Measurements from ENCODE around the gene FYB2.

Gene FYB2

DNA sequence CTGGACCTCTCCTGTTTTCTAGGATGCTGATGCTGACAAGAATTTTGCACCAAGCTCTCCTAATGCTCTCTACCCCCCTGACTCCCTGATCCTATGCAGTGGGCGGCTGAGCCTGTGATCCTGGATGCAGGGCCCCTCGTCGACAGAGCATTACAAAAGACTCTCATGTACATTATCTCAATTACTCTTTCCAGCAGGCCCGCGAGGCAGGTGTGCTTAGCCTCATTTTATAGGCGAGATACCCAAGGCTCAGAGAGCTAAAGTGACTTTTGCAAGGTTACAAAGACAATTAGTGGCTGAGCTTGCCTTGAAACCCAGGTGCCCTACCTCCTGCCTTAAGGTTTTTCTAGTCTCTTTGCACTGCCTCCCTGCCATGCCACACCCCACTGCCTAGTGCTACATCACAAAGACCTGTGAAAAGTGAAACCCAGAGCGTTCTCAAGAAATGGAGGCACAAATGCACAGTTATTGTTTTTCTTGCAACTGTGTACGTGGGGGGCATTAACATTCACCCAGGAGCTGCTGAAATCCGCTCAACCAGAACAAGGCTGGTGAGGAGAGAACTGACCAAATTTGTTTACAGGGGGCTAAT, 25.4 kb upstream of the FYB2 start:
- Histone ChIP-seq H3K4me2 (ENCODE audit: low read length) (no peak overlapping the region), H3K9me2 (replicated peaks; ENCODE audit: control insufficient read depth, low read length) (no peaks in the 10 kb centered on the region), H3K79me2 (ENCODE audit: control insufficient read depth, low read length) (no peaks in the 10 kb centered on the region), H3K27me3 (ENCODE audit: control insufficient read depth, low read length) (no peaks in the 10 kb centered on the region), H3F3A (ENCODE audit: control insufficient read depth, insufficient read depth) (no peaks in the 10 kb centered on the region), H3K4me3 (ENCODE audit: low read length) (no peak overlapping the region), H3K27ac (ENCODE audit: low read depth, low read length) (no peak overlapping the region), H3K36me3 (ENCODE audit: control insufficient read depth, low read length) (no peaks in the 10 kb centered on the region), H3K9me3 (ENCODE audit: control insufficient read depth, insufficient read depth, low read length) (no peaks in the 10 kb centered on the region), H4K20me1 (ENCODE audit: control insufficient read depth, insufficient read depth, low read depth, low read length) (no peaks in the 10 kb centered on the region), H3K4me1 (ENCODE audit: control insufficient read depth, low read length) (no peaks in the 10 kb centered on the region)
- TF ChIP-seq, protein P1, sequence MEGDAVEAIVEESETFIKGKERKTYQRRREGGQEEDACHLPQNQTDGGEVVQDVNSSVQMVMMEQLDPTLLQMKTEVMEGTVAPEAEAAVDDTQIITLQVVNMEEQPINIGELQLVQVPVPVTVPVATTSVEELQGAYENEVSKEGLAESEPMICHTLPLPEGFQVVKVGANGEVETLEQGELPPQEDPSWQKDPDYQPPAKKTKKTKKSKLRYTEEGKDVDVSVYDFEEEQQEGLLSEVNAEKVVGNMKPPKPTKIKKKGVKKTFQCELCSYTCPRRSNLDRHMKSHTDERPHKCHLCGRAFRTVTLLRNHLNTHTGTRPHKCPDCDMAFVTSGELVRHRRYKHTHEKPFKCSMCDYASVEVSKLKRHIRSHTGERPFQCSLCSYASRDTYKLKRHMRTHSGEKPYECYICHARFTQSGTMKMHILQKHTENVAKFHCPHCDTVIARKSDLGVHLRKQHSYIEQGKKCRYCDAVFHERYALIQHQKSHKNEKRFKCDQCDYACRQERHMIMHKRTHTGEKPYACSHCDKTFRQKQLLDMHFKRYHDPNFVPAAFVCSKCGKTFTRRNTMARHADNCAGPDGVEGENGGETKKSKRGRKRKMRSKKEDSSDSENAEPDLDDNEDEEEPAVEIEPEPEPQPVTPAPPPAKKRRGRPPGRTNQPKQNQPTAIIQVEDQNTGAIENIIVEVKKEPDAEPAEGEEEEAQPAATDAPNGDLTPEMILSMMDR (IDR thresholded peaks at IDR 0.05; ENCODE audit: low read depth, low read length, poor library complexity, severe bottlenecking): no peak
- no peak for TF ChIP-seq EZH2phosphoT487 (IDR thresholded peaks at IDR 0.05; ENCODE audit: borderline replicate concordance, low read length)

DNA sequence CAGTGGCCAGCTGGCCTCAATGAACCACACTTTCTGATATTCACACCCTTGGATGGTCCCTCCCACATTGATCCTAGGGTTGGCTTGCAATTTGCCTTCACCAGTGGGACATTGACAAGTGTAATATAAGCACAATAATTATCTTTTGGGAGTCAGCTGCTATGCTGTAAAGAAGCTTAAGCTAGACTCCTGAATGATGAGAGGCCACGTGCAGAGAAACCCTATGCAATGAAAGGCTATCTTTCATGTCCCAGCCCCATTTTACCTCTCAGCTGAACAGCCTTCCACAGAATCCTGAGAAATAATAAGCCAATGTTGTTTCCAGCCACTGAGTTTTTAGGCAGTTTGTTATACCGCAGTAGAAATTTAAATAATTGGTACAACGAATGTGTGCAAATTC, 24.3 kb upstream of the FYB2 start:
- H3K9me3 ChIP-seq (ENCODE audit: control insufficient read depth, insufficient read depth, low read length): no peaks in the 10 kb centered on the region
- no peak for TF ChIP-seq EZH2phosphoT487 (IDR thresholded peaks at IDR 0.05; ENCODE audit: borderline replicate concordance, low read length)
- TF ChIP-seq, protein P1 (IDR thresholded peaks at IDR 0.05; ENCODE audit: low read depth, low read length, poor library complexity, severe bottlenecking): no peak
- no peaks in the 10 kb centered on the region for H4K20me1 ChIP-seq (ENCODE audit: control insufficient read depth, insufficient read depth, low read depth, low read length)
- H3K27ac ChIP-seq (ENCODE audit: low read depth, low read length): no peak overlapping the region
- no peaks in the 10 kb centered on the region for H3K27me3 ChIP-seq (ENCODE audit: control insufficient read depth, low read length)
- H3F3A ChIP-seq (ENCODE audit: control insufficient read depth, insufficient read depth): no peaks in the 10 kb centered on the region
- H3K79me2 ChIP-seq (ENCODE audit: control insufficient read depth, low read length): no peaks in the 10 kb centered on the region
- H3K4me1 ChIP-seq (ENCODE audit: control insufficient read depth, low read length): no peaks in the 10 kb centered on the region
- H3K36me3 ChIP-seq (ENCODE audit: control insufficient read depth, low read length): no peaks in the 10 kb centered on the region
- no peaks in the 10 kb centered on the region for H3K9me2 ChIP-seq (replicated peaks; ENCODE audit: control insufficient read depth, low read length)
- no peak overlapping the region for H3K4me2 ChIP-seq (ENCODE audit: low read length)
- no peak overlapping the region for H3K4me3 ChIP-seq (ENCODE audit: low read length)

DNA sequence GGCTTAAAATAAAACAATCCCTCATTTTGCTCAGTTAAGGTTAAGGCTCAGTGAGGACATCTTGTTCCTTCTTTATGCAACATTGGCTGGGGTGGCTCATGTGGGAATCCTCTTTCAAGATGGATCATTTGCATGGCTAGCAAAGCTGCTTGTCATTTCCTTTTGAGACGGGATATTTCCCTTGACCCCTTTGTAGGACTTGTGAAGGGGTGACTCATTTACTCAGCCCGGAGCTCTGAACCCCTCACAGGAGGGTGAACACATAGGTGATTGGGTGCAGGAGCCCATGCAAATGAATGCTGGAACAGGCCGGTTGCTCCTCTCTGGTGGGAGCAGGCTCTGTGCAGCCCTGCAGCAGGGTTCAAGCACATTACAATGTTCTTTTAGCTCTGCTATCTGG, 19.6 kb upstream of the FYB2 start:
- Histone ChIP-seq H3K27ac (ENCODE audit: low read depth, low read length) (no peak overlapping the region), H3K4me3 (ENCODE audit: low read length) (no peak overlapping the region), H3K4me2 (ENCODE audit: low read length) (no peak overlapping the region), H3K9me2 (replicated peaks; ENCODE audit: control insufficient read depth, low read length) (no peaks in the 10 kb centered on the region), H3K36me3 (ENCODE audit: control insufficient read depth, low read length) (no peaks in the 10 kb centered on the region), H4K20me1 (ENCODE audit: control insufficient read depth, insufficient read depth, low read depth, low read length) (no peaks in the 10 kb centered on the region), H3F3A (ENCODE audit: control insufficient read depth, insufficient read depth) (no peaks in the 10 kb centered on the region), H3K4me1 (ENCODE audit: control insufficient read depth, low read length) (no peaks in the 10 kb centered on the region), H3K79me2 (ENCODE audit: control insufficient read depth, low read length) (no peaks in the 10 kb centered on the region), H3K9me3 (ENCODE audit: control insufficient read depth, insufficient read depth, low read length) (no peaks in the 10 kb centered on the region), H3K27me3 (ENCODE audit: control insufficient read depth, low read length) (no peaks in the 10 kb centered on the region)
- no peak for TF ChIP-seq EZH2phosphoT487 (IDR thresholded peaks at IDR 0.05; ENCODE audit: borderline replicate concordance, low read length)
- TF ChIP-seq, protein P1 (IDR thresholded peaks at IDR 0.05; ENCODE audit: low read depth, low read length, poor library complexity, severe bottlenecking): no peak
